CD4-positive, alpha-beta T cell (primary cell): ENCODE data around the gene DEGS2. TPM values are rescaled to one million over a fixed set of nuclear protein-coding genes. Genes with fewer than 3 reads are reported as not detected.

Experiments used
- ATAC-seq: fragments of 200-7000 bp; cut with Tn5 transposase; one replicate; pipeline ENCODE4 v1.10.0; 2022; ENCODE audit warnings: mild to moderate bottlenecking; ENCODE audit not compliant: poor library complexity
- CTCF ChIA-PET: fragments of 350-600 bp; sonication (Branson Sonifier 250); formaldehyde crosslinking; loops from one replicate; lab custom pipeline; 2021; ENCODE audit warnings: antibody characterized with exemption, inconsistent platforms; lab: Charles Lee
- POLR2A ChIA-PET: fragments of 350-600 bp; sonication (Branson Sonifier 250); formaldehyde crosslinking; loops from one replicate; lab custom pipeline; 2021; ENCODE audit warnings: antibody characterized with exemption, inconsistent platforms; lab: Charles Lee
- DNase-seq, 14 experiments: peaks; one replicate each; pipeline ENCODE4 v3.0.0-alpha.2; 2013 to 2020; ENCODE audit warnings: mixed read lengths in 2 of 14
- H3K27ac ChIP-seq, 2 donors: one replicate each; pipeline versions ENCODE4 v1.5.1 to v1.7.0; 2013; ENCODE audit warnings: low read length in 2 of 2, low read depth in 1 of 2, mild to moderate bottlenecking in 1 of 2
- H3K27me3 ChIP-seq, 2 experiments: 1 replicate in 1 of 2; 2 replicates in 1 of 2; pipeline versions ENCODE4 v1.6.1 to v1.7.0; 2013; ENCODE audit warnings: low read length in 2 of 2, control low read depth in 1 of 2, mild to moderate bottlenecking in 1 of 2, moderate library complexity in 1 of 2; ENCODE audit not compliant: insufficient read depth in 2 of 2, control insufficient read depth in 1 of 2
- H3K36me3 ChIP-seq: one replicate; pipeline ENCODE4 v1.6.1; 2013; ENCODE audit warnings: low read length, control low read depth; ENCODE audit not compliant: insufficient read depth
- H3K4me1 ChIP-seq: one replicate; pipeline ENCODE4 v1.6.1; 2013; ENCODE audit warnings: low read length, control low read depth; ENCODE audit not compliant: insufficient read depth
- H3K4me3 ChIP-seq: one replicate; pipeline ENCODE4 v1.5.1; 2013; ENCODE audit warnings: mild to moderate bottlenecking, low read length, moderate library complexity
- H3K9me3 ChIP-seq, 2 experiments: 1 replicate in 1 of 2; 2 replicates in 1 of 2; pipeline versions ENCODE4 v1.6.1 to v1.7.0; 2013; ENCODE audit warnings: low read length in 2 of 2, mild to moderate bottlenecking in 2 of 2, control low read depth in 1 of 2, moderate library complexity in 1 of 2; ENCODE audit not compliant: control insufficient read depth in 1 of 2, insufficient read depth in 1 of 2
- H3K27ac Mint-ChIP-seq: one replicate; pipeline ENCODE4 v1.8.0; 2020; ENCODE audit warnings: mixed read lengths
- H3K27me3 Mint-ChIP-seq: one replicate; pipeline ENCODE4 v1.8.0; 2021; ENCODE audit warnings: mixed read lengths
- H3K36me3 Mint-ChIP-seq: one replicate; pipeline ENCODE4 v1.8.0; 2021; ENCODE audit warnings: low read depth, mixed read lengths
- H3K4me1 Mint-ChIP-seq: one replicate; pipeline ENCODE4 v1.8.0; 2021; ENCODE audit warnings: low read depth, mixed read lengths
- H3K4me3 Mint-ChIP-seq: one replicate; pipeline ENCODE4 v1.8.0; 2020; ENCODE audit warnings: mild to moderate bottlenecking, mixed read lengths
- H3K9me3 Mint-ChIP-seq: one replicate; pipeline ENCODE4 v1.8.0; 2020; ENCODE audit warnings: mixed read lengths
- CTCF ChIP-seq: fragments of 200-600 bp; IDR thresholded peaks from one replicate; pipeline ENCODE4 v1.8.0; 2022; ENCODE audit warnings: antibody characterized with exemption, mild to moderate bottlenecking
- intact Hi-C, 2 experiments: fragments of 100-400 bp; cut with DNase I in 1 of 2; cut with micrococcal nuclease in 1 of 2; formaldehyde crosslinking; loops; one replicate each; pipeline versions ENCODE4 v1.15.1 to v1.9.0; 2023 to 2025; cut with DNase I, micrococcal nuclease
- microRNA-seq: library from miRNA; unstranded; fragments of <30 nt; microRNA quantifications from one replicate; pipeline ENCODE4 v1.2.0, GENCODE V29; 2021; ENCODE audit warnings: borderline microRNAs expressed, borderline replicate concordance
- total RNA-seq, 174 experiments: library from RNA in 2 of 174; stranded (reverse) in 2 of 174; gene quantifications; one replicate each; pipeline ENCODE4 v1.2.3 and lab custom pipeline; 2021 to 2026

DEGS2 gene
- total RNA-seq, 2 experiments from 2014 or later, result 0.11 TPM; not detected in 1

- peak overlapping the region; percentile 98 for H3K27ac Mint-ChIP-seq
- intact Hi-C loops, result no loop called here
- Histone ChIP-seq H3K27me3 (no peaks in the 10 kb centered on the region), H3K9me3 (no peaks in the 10 kb centered on the region), H3K4me1 (peaks cover 96% of the 10 kb centered on the region), H3K27ac (peak overlapping the region in 1 of 2 donors; percentile 63), H3K36me3 (peaks cover 95% of the 10 kb centered on the region), H3K4me3 (no peak overlapping the region)
- peak overlapping the region; percentile 74 for H3K4me3 Mint-ChIP-seq
- POLR2A ChIA-PET, result interaction anchor here (49.3 kb wide), 1 partner anchor 36 kb away, joined by 1638 read pairs; the partner anchor contains the start of gene EVL
- no peak for ATAC-seq
- DNase-seq, result peak in 1 of 14 experiments; percentile 26
- H3K4me1 Mint-ChIP-seq, result peaks cover 97% of the 10 kb centered on the region
- H3K36me3 Mint-ChIP-seq, result peaks cover 98% of the 10 kb centered on the region
- H3K27me3 Mint-ChIP-seq, result no peaks in the 10 kb centered on the region
- CTCF ChIA-PET, result interaction anchor here (1.4 to 34.3 kb wide), 2 partner anchors 10 to 22 kb away, joined by 3 to 1090 read pairs; partner anchors contain the start of gene EVL
- H3K9me3 Mint-ChIP-seq, result no peaks in the 10 kb centered on the region
- TF ChIP-seq CTCF, result no peak
These were observed 61.3 kb downstream of the DEGS2 start for GRCh38 chr14:100098171-100098570.

GRCh38 chr14:100096656-100097055, 62.8 kb downstream of the DEGS2 start:
- H3K27ac Mint-ChIP-seq, result peak overlapping the region; percentile 98
- H3K27me3 ChIP-seq, result no peaks in the 10 kb centered on the region
- ATAC-seq (no peak), DNase-seq (no peak)
- intact Hi-C loops, result no loop called here
- H3K4me3 ChIP-seq, result no peak overlapping the region
- H3K9me3 Mint-ChIP-seq, result no peaks in the 10 kb centered on the region
- H3K36me3 ChIP-seq, result peaks cover 96% of the 10 kb centered on the region
- H3K4me1 ChIP-seq, result peaks cover 96% of the 10 kb centered on the region
- H3K36me3 Mint-ChIP-seq, result peaks cover 96% of the 10 kb centered on the region
- no peak for TF ChIP-seq CTCF
- peak overlapping the region; percentile 28 to 43 for H3K27ac ChIP-seq
- H3K27me3 Mint-ChIP-seq, result no peaks in the 10 kb centered on the region
- H3K4me1 Mint-ChIP-seq, result peaks cover 98% of the 10 kb centered on the region
- H3K9me3 ChIP-seq, result no peaks in the 10 kb centered on the region
- ChIA-PET POLR2A (interaction anchor here (1.3 to 49.3 kb wide), 5 partner anchors 10 to 35 kb away, joined by 4 to 1638 read pairs (median 18); partner anchors contain the start of gene EVL), CTCF (interaction anchor here (0.8 to 34.3 kb wide), 4 partner anchors 10 to 20 kb away, joined by 3 to 1090 read pairs (median 4); partner anchors contain the start of gene EVL)
- peak overlapping the region; percentile 56 for H3K4me3 Mint-ChIP-seq

Small RNA genes lying within 50 kb of the gene (microRNA-seq; reads per million reads assigned to microRNA genes)
- gene MIR151B (172 reads per million, percentile 71 among the genes with 10 or more reads in this experiment), gene MIR342 (51,178 reads per million, percentile 99 among the genes with 10 or more reads in this experiment)

Other genes starting within 250 kb of the DEGS2 start
- 100 to 1,000 TPM; 660 to 678 TPM for gene EVL, start 94.2 kb downstream of the DEGS2 start, total RNA-seq
- 10 to 100 TPM; 68.9 to 70.4 TPM for gene YY1, start 79.5 kb upstream of the DEGS2 start, total RNA-seq
- 1 to 10 TPM; 2.5 TPM for gene SLC25A29, start 146.8 kb upstream of the DEGS2 start, total RNA-seq
- gene SLC25A47, start 163.7 kb upstream of the DEGS2 start, total RNA-seq, result not detected
- gene WDR25, start 216.8 kb upstream of the DEGS2 start, total RNA-seq, result 1 to 10 TPM; 2.0 to 2.4 TPM